ENCODE results near the gene RPN1.

GRCh38 chr3:128618398-128618726 is 32.3 kb downstream of the RPN1 start:
- TF ChIP-seq CTCF (IDR thresholded peaks at IDR 0.05) (no peak), POLR2AphosphoS5 (IDR thresholded peaks at IDR 0.05) (no peak), EP300 (IDR thresholded peaks at IDR 0.05; ENCODE audit: low read depth) (no peak), POLR2A (IDR thresholded peaks at IDR 0.05) (no peak)

Measured in transverse colon (tissue), 4 donors.